GM19455 (cell line): ENCODE data around the gene SLC12A9.
"Not testable (repeated sequence)": the region's sequence is repeated elsewhere in the genome, so short reads cannot be mapped to it uniquely, and the experiment has no call there.

Experiments used
- ATAC-seq: cut with Tn5 transposase; IDR thresholded peaks from one replicate; pipeline ENCODE4 v1.9.1; 2021; ENCODE audit not compliant: unreplicated experiment

Gene SLC12A9

GRCh38 chr7:100825215-100825671, 27.3 kb upstream of the SLC12A9 start:
- no peak for ATAC-seq

DNA sequence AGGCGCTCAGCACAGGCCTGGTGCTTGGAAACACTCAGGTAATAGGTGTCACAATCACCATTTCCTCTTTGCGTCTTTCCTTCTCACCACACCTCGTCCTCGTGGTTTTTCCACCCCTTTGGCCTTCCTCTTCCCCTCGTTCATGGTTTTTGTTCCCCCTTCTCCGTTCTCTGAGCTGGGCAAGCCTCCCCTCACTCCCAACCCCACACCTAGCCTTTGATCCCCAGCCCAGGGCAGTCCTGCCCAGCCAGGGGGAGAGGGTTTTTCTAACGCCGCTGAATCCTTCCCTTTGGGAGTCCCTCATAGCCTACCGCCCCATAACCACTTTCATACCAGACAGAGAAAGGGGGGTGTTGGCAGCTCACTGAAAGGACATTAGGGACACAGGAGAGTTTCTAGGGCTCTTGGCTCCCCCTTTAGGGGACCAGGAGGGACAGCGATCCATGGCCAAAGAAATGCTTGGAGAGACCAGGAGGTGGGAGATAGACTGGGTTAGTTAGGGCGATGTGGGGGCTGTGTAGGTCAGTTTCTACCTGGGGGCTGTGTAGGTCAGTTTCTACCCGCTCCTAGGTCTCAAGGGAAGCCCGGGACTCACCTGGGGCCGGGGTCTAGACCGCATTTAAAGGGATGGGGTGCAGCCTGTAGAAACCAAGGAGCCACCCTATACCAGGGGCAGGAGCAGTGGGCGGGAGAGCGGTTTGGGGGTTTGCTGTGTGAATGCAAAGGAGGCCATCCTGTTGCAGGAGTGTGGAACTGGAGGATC, 26.6 kb upstream of the SLC12A9 start:
- ATAC-seq = no peak

DNA sequence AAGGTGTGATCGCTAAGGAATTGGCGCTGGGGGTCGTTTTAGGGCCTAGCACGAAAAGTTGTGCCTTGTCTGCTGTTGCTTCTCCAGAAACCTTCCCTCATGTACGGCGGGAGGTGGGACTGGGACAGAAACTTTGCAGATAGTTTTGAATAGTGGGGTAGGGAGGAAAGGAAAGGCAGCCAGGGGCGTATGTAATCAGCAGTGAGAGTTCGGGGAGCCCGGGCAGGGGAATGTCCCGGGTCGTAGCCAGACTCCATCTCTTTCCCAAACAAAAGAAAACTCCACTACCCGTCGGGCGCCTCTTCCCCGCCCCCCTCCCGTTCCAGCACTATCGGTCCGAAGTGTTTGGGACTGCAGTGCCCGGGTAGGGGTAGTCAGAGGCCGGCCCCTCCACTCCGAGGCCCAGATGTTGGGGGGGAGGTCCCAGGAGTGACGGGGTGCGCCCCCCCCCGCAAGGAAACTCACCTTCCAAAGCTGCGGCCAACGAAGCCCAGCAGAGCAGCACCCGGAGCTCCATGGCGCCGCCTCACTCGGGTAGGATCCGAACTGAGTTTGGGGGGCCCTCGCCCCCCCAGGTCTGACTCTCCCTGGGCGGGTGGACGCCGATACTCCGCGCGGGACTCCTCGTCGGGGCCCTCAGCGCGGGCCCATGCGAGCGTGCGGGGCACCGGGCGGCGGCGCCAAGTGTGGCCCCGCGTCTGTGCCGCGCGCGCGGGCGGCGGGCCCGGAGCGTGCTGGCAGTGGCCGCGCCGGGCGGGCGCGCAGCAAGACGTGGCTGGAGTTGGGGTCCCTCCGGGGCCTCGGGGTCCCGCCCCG, 25.8 kb upstream of the SLC12A9 start:
- ATAC-seq = no peak

DNA sequence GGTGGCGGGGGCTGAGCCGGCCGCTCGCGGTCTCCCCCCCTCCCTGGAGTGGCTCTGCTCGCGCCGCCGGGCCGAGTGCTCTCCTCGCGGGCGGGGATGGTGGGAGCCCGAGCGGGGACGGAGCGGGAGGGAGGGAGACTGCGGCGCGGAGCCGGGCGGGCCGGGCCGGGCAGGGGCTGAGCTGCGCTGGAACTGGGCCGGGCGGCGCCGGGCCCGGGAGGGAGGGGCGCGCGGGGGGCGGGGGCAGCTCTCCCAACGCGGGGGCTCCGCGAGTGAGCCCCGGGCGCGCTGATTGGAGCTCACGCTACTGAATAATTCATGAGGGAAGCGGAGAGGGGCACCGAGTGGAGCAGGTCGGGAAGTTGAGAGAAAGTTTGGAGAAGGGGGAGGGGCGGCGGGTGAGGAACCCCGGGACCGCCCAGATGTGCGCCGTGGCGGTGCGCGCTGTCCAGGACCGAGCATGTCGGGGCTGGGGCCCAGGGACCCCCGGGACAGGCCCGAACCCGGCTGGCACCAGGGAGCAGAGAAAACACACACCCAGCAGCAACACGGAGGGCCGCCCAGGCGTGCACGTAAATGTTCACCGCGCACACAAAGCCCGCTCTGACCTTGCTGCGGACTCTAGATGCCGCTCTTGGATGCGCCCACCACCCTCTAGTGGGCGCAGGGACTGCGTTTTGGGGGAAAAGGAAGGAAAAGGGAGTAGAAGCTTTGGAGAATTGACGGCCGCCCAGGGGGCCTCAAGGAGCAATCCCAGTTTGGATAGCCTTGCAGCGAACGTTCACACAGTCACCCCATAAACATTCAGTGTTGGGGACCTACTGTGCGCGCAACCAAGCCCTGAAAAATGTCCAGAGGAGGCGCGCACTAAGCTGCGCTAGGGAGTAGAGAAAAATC, 24.9 kb upstream of the SLC12A9 start, which contains the start of gene EPHB4:
Gene EPHB4 (minus strand): TSS at position 194 of the 897 bp plus-strand sequence. CDS start 493 bp downstream, outside the sequence.
- no peak for ATAC-seq

DNA sequence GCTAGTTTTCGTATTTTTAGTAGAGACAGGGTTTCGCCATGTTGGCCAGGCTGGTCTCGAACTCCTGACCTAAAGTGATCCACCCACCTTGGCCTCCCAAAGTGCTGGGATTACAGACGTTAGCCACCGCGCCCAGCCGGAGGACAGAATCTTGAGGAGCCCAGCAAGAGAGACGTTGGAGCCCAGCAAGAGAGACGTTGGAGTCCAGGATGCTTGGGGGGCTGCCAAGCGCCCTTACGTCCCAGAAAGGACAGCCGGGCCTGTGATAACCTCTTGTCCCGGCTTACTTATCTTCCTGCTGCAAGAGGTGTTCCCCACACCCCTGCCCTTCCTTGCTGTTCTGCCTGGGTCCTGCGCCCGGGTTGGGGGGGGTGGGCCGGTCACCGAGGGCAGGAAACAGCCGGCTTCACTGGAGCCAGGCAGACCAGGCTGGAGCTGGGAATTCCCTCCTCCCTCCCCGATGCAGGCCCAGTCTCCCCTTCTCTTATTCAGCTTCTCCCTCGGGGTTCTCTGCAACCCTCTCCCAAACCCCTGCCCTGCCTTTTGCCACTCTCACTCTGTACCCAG, 23.3 kb upstream of the SLC12A9 start:
- ATAC-seq = no peak

- ATAC-seq = no peak
Observed at GRCh38 chr7:100830396-100830795, 22.1 kb upstream of the SLC12A9 start.

DNA sequence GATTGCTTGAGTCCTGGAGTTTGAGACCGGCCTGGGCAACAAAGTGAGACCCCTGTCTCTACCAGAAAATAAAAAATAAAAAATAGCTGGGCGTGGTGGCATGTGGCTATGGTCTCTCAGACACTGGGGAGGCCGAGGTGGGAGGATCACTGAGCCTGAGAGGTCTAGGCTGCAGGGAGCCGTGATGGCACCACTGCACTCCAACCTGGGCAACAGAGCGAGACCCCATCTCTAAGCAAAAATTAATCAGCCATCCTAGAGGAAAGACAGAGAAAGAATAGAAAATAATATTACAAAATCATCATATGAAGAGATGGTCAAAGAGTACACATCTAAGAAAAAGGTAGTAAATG, 20.3 kb upstream of the SLC12A9 start:
- ATAC-seq = no peak

DNA sequence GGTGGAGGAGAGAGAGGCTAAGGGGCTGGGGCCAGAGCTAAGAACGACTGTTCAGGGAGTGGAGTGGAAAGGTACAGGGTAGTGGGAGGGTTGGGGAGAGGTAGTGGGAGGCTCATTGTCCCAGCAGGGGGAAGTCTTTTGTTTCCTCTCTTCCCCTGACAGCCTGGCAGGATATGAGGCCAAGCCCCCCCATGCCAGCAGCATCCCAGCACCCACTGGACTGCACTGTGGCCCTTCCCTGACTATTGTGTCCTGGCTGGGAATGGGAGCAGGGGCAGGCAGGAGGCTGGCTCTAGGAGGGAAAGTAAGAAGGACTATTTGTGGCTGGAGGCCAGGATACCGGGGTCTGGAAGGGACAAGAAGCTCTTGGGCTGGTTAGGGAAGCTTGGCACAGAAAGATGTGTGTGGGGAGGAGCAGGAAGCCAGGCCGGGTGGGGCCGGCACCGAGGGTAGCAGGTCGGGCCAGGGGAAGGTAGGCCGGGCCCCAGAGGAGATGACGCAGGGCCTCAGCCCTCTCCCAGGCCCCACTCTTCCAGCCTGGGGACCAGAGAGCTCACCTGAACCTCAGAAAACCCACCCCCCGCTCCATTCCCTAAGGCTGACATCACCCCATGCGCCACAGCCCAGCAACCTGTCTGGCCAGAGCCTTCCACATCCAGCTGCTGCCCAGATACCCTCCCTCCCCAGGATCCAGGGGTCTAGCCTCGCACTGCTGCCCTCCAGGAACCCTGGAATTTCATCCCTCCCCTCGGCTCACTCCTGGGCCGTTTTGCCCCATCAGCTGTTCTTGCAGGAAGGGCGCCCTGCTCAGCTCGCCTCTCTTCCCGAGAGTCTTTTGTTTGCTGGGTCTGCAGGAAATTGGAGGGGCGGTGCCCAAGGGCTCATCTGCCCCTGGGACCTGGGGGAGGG, 16.4 kb upstream of the SLC12A9 start:
- no peak for ATAC-seq

DNA sequence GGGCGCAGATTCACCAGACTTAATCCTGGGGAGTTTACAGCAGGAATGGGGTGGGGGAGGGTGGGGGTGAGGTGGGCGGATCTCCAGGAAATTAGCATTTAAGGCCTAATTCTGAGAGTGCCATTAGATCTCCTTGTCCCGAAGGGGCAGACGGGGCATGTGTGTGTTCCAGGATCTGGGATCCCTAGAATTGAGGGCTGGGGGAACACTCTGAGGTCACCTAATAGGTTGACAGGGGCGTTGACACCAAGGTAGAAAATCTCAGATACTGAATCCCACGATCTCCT, 15.8 kb upstream of the SLC12A9 start:
- no peak for ATAC-seq

DNA sequence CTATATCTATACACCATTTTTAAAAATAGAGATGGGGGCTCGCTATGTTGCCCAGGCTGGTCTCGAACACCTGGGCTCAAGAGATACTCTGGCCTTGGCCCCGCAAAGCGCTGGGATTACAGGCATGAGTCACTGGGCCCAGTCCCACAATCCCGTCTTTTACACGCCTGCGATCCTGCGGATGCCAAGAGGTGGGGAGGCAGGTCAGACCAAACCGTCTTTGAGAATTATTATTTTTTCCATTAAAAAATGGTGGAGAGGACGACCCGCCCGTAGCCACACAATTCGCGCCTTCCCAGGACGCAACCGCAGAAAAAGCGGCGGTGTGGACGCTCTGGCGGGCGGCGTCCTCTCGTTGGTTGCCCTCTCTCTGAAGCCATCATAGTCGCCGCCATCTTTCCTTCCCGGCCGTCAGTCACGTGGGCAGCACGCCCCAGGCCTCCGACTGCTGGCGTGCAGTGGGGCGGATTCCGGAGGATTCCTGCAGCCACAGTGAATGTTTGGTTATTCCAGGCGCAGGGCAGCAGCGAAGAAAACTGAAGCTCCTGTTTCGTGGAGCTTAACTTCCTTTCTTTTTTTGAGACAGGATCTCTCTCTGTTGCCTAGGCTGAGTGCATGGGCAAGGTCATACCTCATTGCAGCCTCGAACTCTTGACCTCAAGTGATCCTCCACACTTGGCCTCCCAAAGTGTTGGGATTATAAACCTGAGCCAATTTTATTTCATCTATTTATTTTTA, 15.2 kb upstream of the SLC12A9 start:
- peak; percentile 79 for ATAC-seq

GRCh38 chr7:100839361-100839760, 13.2 kb upstream of the SLC12A9 start:
- ATAC-seq = no peak

- no peak for ATAC-seq
Observed at GRCh38 chr7:100840470-100841100, 11.9 kb upstream of the SLC12A9 start.

DNA sequence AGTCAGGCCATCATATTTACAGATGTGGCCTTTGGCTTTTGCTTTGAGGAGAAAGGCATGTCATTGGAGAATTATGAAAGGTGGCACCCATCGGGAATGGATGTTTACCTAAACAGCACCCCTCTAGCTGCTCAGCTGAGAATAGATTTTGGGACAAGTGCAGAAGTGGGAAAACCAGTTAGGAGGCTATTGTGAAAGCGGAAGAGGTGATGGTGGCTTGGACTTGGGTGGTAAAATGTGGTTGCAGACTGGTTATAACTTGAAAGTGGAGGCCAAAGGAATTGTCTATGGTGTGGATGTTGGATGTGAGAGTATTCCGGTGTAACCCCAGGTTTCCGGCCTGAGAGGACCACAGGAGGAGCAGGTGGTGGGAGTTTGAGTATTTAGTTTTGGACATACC, 5.2 kb upstream of the SLC12A9 start:
- no peak for ATAC-seq

DNA sequence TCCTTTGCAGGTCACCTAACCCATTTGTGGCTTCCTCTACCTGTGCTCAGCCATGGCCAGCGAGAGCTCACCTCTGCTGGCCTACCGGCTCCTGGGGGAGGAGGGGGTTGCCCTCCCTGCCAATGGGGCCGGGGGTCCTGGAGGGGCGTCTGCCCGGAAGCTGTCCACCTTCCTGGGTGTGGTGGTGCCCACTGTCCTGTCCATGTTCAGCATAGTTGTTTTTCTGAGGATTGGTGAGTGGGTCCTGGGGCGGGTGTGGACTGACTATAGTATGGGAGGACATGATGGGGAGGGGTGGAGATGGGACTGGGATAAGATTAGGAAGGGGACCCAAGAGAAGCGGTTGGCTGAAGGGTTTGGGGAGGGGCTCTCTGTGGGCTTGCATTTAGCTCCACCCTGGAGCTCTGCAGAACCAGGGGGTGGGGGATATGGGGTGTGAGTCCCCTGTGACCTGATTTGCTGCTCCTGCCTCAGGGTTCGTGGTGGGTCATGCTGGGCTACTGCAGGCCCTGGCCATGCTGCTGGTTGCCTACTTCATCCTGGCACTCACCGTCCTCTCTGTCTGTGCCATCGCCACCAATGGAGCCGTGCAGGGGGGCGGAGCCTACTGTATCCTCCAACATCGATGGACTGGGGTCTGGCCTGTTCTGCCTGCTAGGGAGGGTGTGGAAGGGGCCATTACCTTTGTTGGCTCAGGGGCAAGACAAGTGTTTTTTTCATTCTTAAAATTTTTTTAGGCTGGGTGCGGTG, 1.8 kb downstream of the SLC12A9 start:
- ATAC-seq = no peak

- not testable (repeated sequence) for ATAC-seq
Observed at GRCh38 chr7:100854899-100855298, 2.4 kb downstream of the SLC12A9 start.

GRCh38 chr7:100855515-100855914, 3.0 kb downstream of the SLC12A9 start:
- no peak for ATAC-seq

DNA sequence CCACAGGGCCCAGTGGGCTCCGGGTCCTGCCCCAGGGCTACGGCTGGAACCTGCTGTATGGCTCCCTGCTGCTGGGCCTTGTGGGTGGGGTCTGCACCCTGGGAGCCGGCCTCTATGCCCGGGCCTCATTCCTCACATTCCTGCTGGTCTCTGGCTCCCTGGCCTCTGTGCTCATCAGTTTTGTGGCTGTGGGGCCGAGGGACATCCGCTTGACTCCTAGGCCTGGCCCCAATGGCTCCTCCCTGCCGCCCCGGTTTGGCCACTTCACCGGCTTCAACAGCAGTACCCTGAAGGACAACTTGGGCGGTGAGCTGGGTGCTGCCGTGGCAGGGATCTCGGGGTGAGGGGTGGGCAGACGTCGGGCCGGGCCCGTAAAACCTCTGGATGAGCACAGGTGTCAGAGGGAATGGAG, 4.4 kb downstream of the SLC12A9 start:
- no peak for ATAC-seq

DNA sequence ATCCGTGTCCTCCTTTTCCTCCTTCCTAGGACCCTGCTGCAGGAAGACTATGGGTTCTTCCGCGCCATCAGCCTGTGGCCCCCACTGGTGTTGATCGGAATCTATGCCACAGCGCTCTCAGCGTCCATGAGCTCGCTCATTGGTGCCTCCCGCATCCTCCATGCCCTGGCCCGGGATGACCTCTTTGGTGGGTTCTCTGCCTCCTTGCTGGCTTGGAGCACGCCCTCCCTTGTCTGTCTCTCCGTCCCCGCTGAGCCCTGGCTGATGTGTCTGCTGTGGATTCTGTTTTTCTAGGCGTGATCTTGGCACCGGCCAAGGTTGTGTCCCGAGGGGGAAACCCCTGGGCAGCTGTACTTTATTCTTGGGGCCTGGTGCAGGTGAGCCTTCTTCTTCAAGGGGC, 7.3 kb downstream of the SLC12A9 start:
- ATAC-seq = no peak
